Keratinocyte (primary cell): ENCODE measurements around the gene REXO1. TPM values are rescaled to one million over a fixed set of nuclear protein-coding genes. Genes with fewer than 3 reads are reported as not detected.
A peak's percentile ranks its signal among the peaks of the same experiment; 100 is the strongest.

ENCODE experiments used
- DNase-seq: peaks from one replicate; pipeline ENCODE4 v3.0.0-alpha.2; 2011; ENCODE audit warnings: low read depth, missing footprints, low spot score
- FAIRE-seq: peaks from 2 replicates; lab custom pipeline; 2011; peaks lifted over from hg19 to GRCh38; lab: Jason Lieb, UNC
- H2AFZ ChIP-seq: 2 replicates; pipeline ENCODE4 v1.6.0; 2012; ENCODE audit warnings: low read length, control low read depth, inconsistent platforms; ENCODE audit not compliant: control insufficient read depth
- H3K27ac ChIP-seq: 2 replicates; pipeline ENCODE4 v1.5.1; 2011; ENCODE audit warnings: low read length; ENCODE audit not compliant: control insufficient read depth, insufficient read depth
- H3K27me3 ChIP-seq: 3 replicates; pipeline ENCODE4 v1.6.0; 2011; ENCODE audit warnings: low read length; ENCODE audit not compliant: control insufficient read depth, insufficient read depth; ENCODE audit errors: extremely low read depth
- H3K36me3 ChIP-seq, 2 experiments: 2 replicates in 1 of 2; 3 replicates in 1 of 2; pipeline ENCODE4 v1.5.1; 2011; ENCODE audit warnings: low read length in 2 of 2, mild to moderate bottlenecking in 1 of 2; ENCODE audit not compliant: control insufficient read depth in 2 of 2, insufficient read depth in 2 of 2; ENCODE audit errors: extremely low read depth in 1 of 2
- H3K4me1 ChIP-seq: 3 replicates; pipeline ENCODE4 v1.5.1; 2011; ENCODE audit warnings: low read length; ENCODE audit not compliant: control insufficient read depth, insufficient read depth; ENCODE audit errors: extremely low read depth
- H3K4me2 ChIP-seq: 3 replicates; pipeline ENCODE4 v1.6.0; 2011; ENCODE audit warnings: low read depth, low read length; ENCODE audit not compliant: control insufficient read depth, insufficient read depth; ENCODE audit errors: extremely low read depth
- H3K4me3 ChIP-seq, 3 experiments: fragments of 200-600 bp in 1 of 3; sonication (generic) in 1 of 3; 2 replicates in 2 of 3; 3 replicates in 1 of 3; pipeline ENCODE4 v1.5.1; 2011 to 2016; ENCODE audit warnings: low read length in 3 of 3, mild to moderate bottlenecking in 3 of 3, control low read depth in 2 of 3, inconsistent platforms in 1 of 3, low read depth in 1 of 3, mixed read lengths in 1 of 3, mixed run types in 1 of 3, moderate library complexity in 1 of 3; ENCODE audit not compliant: control insufficient read depth in 2 of 3, insufficient read depth in 2 of 3; ENCODE audit errors: extremely low read depth in 1 of 3
- H3K79me2 ChIP-seq: 2 replicates; pipeline ENCODE4 v1.6.0; 2012; ENCODE audit warnings: low read length; ENCODE audit not compliant: control insufficient read depth, insufficient read depth
- H3K9ac ChIP-seq: 3 replicates; pipeline ENCODE4 v1.6.0; 2011; ENCODE audit warnings: low read length; ENCODE audit not compliant: control insufficient read depth, insufficient read depth; ENCODE audit errors: extremely low read depth
- H3K9me1 ChIP-seq: 3 replicates; pipeline ENCODE4 v1.6.0; 2011; ENCODE audit warnings: low read length; ENCODE audit not compliant: control insufficient read depth, insufficient read depth; ENCODE audit errors: extremely low read depth
- H3K9me3 ChIP-seq: 2 replicates; pipeline ENCODE4 v1.5.1; 2012; ENCODE audit warnings: low read depth, low read length; ENCODE audit not compliant: control insufficient read depth
- H4K20me1 ChIP-seq: 3 replicates; pipeline ENCODE4 v1.6.0; 2011; ENCODE audit warnings: low read length; ENCODE audit not compliant: control insufficient read depth, insufficient read depth; ENCODE audit errors: extremely low read depth
- EZH2 ChIP-seq: IDR thresholded peaks from one replicate; pipeline ENCODE4 v1.6.1; 2012; ENCODE audit warnings: inconsistent platforms, mild to moderate bottlenecking, low read length, moderate library complexity
- dilution Hi-C: fragments of 300-500 bp; cut with MboI; formaldehyde crosslinking; loops from one replicate; pipeline ENCODE4 v1.7.0; 2020; ENCODE audit warnings: low sequenced_read_pairs; ENCODE audit not compliant: extremely low pct_ligation_motif_present
- polyA plus RNA-seq, 5 experiments: library from polyadenylated mRNA; depleted of rRNA in 3 of 5; stranded (reverse) in 3 of 5; stranded (forward) in 1 of 5; unstranded in 1 of 5; fragments of >200 nt; gene quantifications; 1 replicate in 1 of 5; 2 replicates in 3 of 5; 3 replicates in 1 of 5; pipeline versions ENCODE4 v1.2.1 to v1.2.3, GENCODE V29; 2011 to 2012; ENCODE audit warnings: missing spikeins in 2 of 5, low read depth in 1 of 5, low replicate concordance in 1 of 5
- TF ChIP-seq, protein P1 (sequence below), 3 experiments: IDR thresholded peaks in 1 of 3; conservative IDR thresholded peaks in 1 of 3; optimal IDR thresholded peaks in 1 of 3; 2 replicates in 2 of 3; 3 replicates in 1 of 3; pipeline versions ENCODE3 to v1.5.1; 2011; ENCODE audit warnings: low read length in 3 of 3, mild to moderate bottlenecking in 3 of 3, moderate library complexity in 2 of 3, control low read depth in 1 of 3, inconsistent platforms in 1 of 3; ENCODE audit not compliant: insufficient read depth in 2 of 3; ENCODE audit errors: extremely low read depth in 1 of 3

REXO1 gene
- polyA plus RNA-seq, 1 donor (not counting 4 experiments of a cell fraction or from before 2014, with no cell fraction given), result 6.1 TPM

DNA sequence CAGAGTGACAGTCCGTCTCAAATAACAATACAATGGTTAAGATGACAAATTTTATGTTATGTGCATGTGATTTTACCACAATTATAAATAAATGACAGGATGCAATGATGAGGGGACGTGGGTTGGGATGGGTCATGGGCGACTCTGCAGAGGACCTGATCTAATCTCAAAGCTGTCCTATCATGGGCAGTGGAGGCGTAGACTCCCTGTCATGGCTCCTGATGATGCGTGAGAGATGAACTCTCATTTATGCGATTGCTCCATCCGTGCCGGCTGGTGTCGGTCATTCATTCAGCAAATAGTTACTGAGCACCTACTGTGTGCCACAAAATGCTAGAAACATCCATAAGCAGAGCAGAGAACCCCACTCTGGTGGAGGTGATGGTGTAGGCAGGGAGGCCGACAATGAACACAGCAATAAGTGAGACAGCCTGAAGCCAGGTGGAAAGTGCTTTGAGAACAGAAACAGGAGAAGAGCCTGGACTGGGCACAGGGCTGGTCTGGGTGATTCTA lies 1.7 kb upstream of the REXO1 start:
- peaks cover 63% of the 10 kb centered on the region for H3K79me2 ChIP-seq
- no peak overlapping the region for H2AFZ ChIP-seq
- TF ChIP-seq, protein P1, sequence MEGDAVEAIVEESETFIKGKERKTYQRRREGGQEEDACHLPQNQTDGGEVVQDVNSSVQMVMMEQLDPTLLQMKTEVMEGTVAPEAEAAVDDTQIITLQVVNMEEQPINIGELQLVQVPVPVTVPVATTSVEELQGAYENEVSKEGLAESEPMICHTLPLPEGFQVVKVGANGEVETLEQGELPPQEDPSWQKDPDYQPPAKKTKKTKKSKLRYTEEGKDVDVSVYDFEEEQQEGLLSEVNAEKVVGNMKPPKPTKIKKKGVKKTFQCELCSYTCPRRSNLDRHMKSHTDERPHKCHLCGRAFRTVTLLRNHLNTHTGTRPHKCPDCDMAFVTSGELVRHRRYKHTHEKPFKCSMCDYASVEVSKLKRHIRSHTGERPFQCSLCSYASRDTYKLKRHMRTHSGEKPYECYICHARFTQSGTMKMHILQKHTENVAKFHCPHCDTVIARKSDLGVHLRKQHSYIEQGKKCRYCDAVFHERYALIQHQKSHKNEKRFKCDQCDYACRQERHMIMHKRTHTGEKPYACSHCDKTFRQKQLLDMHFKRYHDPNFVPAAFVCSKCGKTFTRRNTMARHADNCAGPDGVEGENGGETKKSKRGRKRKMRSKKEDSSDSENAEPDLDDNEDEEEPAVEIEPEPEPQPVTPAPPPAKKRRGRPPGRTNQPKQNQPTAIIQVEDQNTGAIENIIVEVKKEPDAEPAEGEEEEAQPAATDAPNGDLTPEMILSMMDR (optimal IDR thresholded peaks at IDR 0.05 in 1 of 3, IDR thresholded peaks at IDR 0.05 in 1 of 3, conservative IDR thresholded peaks at IDR 0.05 in 1 of 3; ENCODE audit: extremely low read depth in 1 of 3, insufficient read depth in 2 of 3, low read length in 3 of 3), result no peak
- no peak for TF ChIP-seq EZH2
- peaks cover 9% of the 10 kb centered on the region for H4K20me1 ChIP-seq
- H3K27me3 ChIP-seq, result no peaks in the 10 kb centered on the region
- dilution Hi-C loops, result no loop called here
- H3K4me3 ChIP-seq, result no peak overlapping the region
- H3K4me2 ChIP-seq, result no peak overlapping the region
- DNase-seq, result no peak
- no peaks in the 10 kb centered on the region for H3K9me3 ChIP-seq
- H3K36me3 ChIP-seq, result peaks cover 7 to 12% of the 10 kb centered on the region in 2 experiments
- H3K9me1 ChIP-seq, result no peaks in the 10 kb centered on the region
- H3K9ac ChIP-seq, result no peak overlapping the region
- no peak overlapping the region for H3K27ac ChIP-seq
- H3K4me1 ChIP-seq, result peaks cover 41% of the 10 kb centered on the region
- no peak for FAIRE-seq

DNA sequence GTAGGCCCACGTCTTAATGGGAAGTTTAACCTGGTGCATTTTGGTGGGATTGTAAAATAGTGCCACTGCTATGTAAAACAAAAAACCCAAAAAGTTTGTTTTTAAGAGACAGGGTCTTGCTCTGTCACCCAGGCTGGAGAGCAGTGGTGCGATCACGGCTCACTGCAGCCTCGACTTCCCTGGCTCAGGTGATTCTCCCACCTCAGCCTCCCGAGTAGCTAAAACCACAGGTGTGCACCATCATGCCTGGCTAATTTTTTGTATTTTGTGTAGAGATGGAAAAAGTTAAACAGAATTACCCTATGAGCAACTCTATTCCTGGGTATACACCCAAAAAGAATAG lies 820 bp upstream of the REXO1 start:
- no peak for DNase-seq
- FAIRE-seq, result no peak
- Histone ChIP-seq H4K20me1 (peaks cover 11% of the 10 kb centered on the region), H3K79me2 (peaks cover 63% of the 10 kb centered on the region), H3K9ac (peak overlapping the region; percentile 94), H3K4me2 (peak overlapping the region; percentile 37), H3K9me3 (no peaks in the 10 kb centered on the region), H3K36me3 (peaks cover 8 to 12% of the 10 kb centered on the region in 2 experiments), H3K27ac (peak overlapping the region; percentile 89), H3K9me1 (no peaks in the 10 kb centered on the region), H3K4me3 (no peak overlapping the region), H3K4me1 (peaks cover 41% of the 10 kb centered on the region), H3K27me3 (no peaks in the 10 kb centered on the region), H2AFZ (no peak overlapping the region)
- TF ChIP-seq, protein P1 (optimal IDR thresholded peaks at IDR 0.05 in 1 of 3, IDR thresholded peaks at IDR 0.05 in 1 of 3, conservative IDR thresholded peaks at IDR 0.05 in 1 of 3; ENCODE audit: extremely low read depth in 1 of 3, insufficient read depth in 2 of 3, low read length in 3 of 3), result no peak
- TF ChIP-seq EZH2, result no peak
- dilution Hi-C loops, result no loop called here
